NCI-H748 (cell line): ENCODE measurements around the gene FFAR2.
"Not testable (repeated sequence)": the region's sequence is repeated elsewhere in the genome, so short reads cannot be mapped to it uniquely, and the experiment has no call there.

Experiments used
- DNase-seq: peaks from one replicate; lab custom pipeline; 2025; ENCODE audit not compliant: unreplicated experiment; lab: John Stamatoyannopoulos, UW

The FFAR2 gene

GRCh38 chr19:35423406-35423805 lies 24.7 kb upstream of the FFAR2 start:
- DNase-seq, result not testable (repeated sequence)

GRCh38 chr19:35425682-35426081 lies 22.4 kb upstream of the FFAR2 start:
- no peak for DNase-seq

- DNase-seq, result no peak
These were observed 20.9 kb upstream of the FFAR2 start for GRCh38 chr19:35427187-35427586.

DNA sequence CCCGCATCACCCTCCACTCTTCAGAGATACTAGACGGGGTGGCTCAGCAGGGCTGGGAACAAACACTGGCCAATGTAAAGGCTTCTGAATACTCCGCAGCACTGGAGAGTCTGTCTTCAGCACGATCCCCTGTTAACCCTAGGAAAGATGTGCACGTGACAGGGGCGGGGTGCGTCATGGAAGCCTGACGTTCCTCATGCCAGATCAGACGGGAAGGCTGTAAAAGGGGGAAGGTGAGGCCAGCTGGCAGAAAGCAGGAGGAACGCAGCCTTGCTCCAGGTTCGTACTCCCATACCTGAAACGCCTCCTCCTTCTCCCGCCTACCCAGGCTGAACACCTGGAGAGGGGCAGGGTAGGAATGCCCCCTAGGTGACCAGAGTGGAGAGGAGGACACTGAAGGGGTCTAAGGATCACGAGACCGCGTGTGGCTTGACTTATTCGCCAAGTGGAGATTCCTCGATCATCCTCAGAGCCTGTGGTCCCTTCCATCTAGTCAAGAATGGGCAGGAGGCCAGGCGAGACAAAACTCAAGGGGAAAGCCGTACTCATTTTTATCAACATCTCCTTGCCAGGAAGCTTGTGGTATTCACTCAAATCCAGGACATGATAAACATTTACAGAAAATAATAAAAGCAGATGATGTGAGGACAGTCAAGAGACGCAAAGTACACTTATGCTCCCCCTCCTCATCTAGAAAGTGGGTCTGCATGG lies 18.2 kb upstream of the FFAR2 start:
- DNase-seq, result no peak

DNA sequence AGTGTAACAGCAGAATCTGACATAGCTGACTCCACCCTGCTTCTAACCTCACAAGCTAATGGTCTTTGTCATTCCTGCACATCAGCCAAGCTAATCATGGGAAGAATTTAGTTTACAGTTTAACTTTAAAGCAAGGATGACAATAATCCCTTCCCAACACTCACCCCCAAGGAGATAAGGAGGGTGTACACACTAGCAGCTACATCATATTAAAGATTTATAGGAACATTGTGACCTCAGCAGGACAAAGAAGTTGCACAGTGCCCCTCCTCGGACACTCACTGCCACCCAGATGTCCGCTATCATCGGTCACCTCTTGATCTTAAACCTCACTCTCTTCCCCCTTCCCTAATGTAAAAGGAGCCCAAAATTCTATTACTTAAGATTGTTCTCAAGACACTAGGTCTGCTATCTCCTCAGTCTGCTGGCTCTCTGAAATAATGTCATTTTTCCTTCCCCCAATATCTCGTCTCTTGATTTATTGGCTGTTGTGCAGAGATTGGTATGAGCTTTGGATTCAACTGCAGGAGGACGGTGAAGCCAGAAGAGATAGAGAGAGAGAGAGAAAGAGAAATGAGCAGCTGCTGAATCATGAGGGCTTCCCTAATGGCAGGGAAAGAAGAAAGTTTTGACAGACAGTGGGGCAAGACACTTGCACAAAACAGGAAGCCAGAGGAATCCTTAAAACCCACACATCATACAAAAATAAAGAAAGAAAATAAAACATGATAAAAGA lies 17.5 kb upstream of the FFAR2 start:
- no peak for DNase-seq

GRCh38 chr19:35431145-35431807 lies 16.8 kb upstream of the FFAR2 start:
- DNase-seq, result no peak

- no peak for DNase-seq
These were observed 15.1 kb upstream of the FFAR2 start for GRCh38 chr19:35432911-35433310.

GRCh38 chr19:35433448-35433847 lies 14.6 kb upstream of the FFAR2 start:
- no peak for DNase-seq

GRCh38 chr19:35435896-35436295 lies 12.2 kb upstream of the FFAR2 start:
- DNase-seq, result no peak

GRCh38 chr19:35436477-35437405 lies 11.3 kb upstream of the FFAR2 start:
- DNase-seq, result no peak

GRCh38 chr19:35437406-35437951 lies 10.6 kb upstream of the FFAR2 start:
- no peak for DNase-seq

GRCh38 chr19:35438096-35438495 lies 10.0 kb upstream of the FFAR2 start:
- DNase-seq, result no peak

DNA sequence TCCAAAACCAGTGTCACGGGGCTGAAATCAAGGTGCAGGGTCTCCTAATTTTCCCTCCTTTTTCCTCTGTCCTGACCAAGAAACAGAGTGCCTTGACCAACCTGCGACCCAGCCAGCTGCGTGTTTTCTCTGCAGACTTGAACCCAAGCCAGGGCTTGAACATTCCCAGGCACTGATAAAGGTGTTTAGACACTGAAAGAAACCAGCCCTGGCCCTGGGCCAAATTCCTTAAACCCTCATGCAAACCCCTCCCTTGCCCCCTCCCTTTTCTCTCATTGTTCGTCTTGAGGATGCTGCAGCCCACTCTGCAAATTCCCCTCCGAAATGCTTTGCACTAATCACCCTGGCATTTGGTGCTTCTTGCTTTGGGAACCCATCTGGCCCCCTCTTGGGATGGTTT lies 9.5 kb upstream of the FFAR2 start:
- DNase-seq, result no peak

DNA sequence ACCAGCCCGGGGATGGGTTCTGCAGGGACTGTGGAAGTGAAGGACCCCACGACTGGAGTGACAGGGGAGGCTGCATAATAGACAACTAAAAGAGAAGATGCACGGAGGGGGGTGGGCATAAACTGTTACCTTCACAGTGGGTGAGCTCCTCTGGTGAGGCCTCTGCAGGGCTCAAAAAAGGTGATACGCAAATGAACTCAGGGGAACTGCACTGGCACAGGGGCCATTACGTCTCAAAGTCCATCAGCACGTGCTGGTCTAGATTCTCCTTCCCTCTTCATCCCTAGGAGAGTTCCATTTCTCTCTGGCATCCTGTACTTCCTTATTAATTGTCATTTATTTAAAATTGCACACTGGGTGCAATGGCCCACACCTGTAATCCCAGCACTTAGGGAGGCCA lies 8.1 kb upstream of the FFAR2 start:
- no peak for DNase-seq

DNA sequence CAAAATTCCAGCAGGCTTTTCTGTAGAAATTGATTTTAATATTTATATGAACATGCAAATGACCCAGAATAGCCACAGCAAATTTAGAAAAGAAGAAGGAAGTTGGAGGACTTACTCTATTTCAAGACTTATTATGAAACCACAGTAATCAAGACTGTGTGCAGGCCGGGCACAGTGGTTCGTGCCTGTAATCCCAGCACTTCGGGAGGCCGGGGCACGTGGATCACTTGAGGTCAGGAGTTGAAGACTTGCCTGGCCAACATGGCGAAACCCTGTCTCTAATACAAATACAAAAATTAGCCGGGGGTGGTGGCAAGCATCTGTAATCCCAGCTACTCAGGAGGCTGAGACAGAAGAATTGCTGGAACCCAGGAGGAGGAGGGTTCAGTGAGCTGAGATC lies 6.0 kb upstream of the FFAR2 start:
- DNase-seq, result no peak

DNA sequence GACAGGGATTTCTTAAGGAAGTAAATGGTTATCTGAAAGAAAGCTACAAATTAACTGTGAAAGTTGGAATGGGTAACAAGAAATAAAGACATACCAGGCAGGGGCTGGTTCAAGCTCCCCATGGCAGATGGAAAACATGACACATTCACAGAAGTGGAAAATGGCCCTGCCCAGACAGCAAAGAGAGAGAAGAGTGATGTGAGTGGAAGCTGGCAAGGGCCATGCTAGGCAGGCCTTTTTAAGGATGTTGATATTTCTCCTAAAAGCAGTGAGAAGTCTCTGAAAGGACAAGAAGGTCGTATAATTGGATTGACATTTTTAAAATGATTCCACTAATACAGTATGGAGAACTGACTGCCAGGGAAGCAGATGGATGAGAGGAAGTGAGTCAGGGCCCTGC lies 3.3 kb upstream of the FFAR2 start:
- DNase-seq, result no peak

GRCh38 chr19:35445826-35446593 lies 2.0 kb upstream of the FFAR2 start:
- DNase-seq, result no peak

DNA sequence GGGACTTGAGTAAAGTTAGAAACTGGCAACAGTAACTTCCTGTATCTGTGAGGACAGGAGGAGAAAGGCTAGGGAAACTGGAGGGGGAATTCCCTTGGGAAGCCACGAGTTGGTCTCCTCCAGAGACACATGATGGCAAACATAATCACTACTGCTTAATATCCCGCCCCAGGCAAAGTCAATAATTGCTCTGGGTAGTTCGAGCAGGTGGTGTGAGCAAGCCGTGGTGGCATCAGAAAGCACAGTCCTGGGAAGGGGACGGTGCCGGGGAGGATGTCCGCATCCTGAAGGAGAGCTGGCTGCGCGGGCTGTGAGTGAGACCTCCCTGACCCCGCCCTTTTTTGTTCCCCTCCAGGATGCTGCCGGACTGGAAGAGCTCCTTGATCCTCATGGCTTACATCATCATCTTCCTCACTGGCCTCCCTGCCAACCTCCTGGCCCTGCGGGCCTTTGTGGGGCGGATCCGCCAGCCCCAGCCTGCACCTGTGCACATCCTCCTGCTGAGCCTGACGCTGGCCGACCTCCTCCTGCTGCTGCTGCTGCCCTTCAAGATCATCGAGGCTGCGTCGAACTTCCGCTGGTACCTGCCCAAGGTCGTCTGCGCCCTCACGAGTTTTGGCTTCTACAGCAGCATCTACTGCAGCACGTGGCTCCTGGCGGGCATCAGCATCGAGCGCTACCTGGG lies 1.4 kb downstream of the FFAR2 start:
- peak; percentile 88 for DNase-seq

- DNase-seq, result no peak
These were observed 3.5 kb downstream of the FFAR2 start for GRCh38 chr19:35451338-35452096.
